AG09319 (cell line): ENCODE measurements around the gene PRADC1.
A peak's percentile ranks its signal among the peaks of the same experiment; 100 is the strongest.
"Not testable (repeated sequence)": the region's sequence is repeated elsewhere in the genome, so short reads cannot be mapped to it uniquely, and the experiment has no call there.

Experiments used
- DNase-seq: peaks from one replicate; pipeline ENCODE4 v3.0.0-alpha.2; 2010; ENCODE audit warnings: low read depth; ENCODE audit errors: extremely low read depth
- CTCF ChIP-seq: IDR thresholded peaks from 2 replicates; pipeline ENCODE4 v1.5.1; 2011; ENCODE audit warnings: low read depth, mild to moderate bottlenecking, inconsistent platforms, low read length, moderate library complexity

PRADC1 gene

GRCh38 chr2:73263540-73264331 lies 30.7 kb upstream of the PRADC1 start:
- DNase-seq: no peak
- TF ChIP-seq CTCF: no peak

- DNase-seq: not testable (repeated sequence)
Observed at GRCh38 chr2:73262691-73263429, 29.8 kb upstream of the PRADC1 start.

- no peak for TF ChIP-seq CTCF
- DNase-seq: no peak
Observed at GRCh38 chr2:73262108-73262651, 29.1 kb upstream of the PRADC1 start.

GRCh38 chr2:73260338-73260984 lies 27.4 kb upstream of the PRADC1 start:
- TF ChIP-seq CTCF: peak; percentile 57
- no peak for DNase-seq

GRCh38 chr2:73259704-73260337 lies 26.8 kb upstream of the PRADC1 start:
- no peak for DNase-seq
- no peak for TF ChIP-seq CTCF

- no peak for TF ChIP-seq CTCF
- DNase-seq: no peak
Observed at GRCh38 chr2:73259276-73259675, 26.2 kb upstream of the PRADC1 start.

GRCh38 chr2:73258913-73259215 lies 25.8 kb upstream of the PRADC1 start:
- no peak for TF ChIP-seq CTCF
- DNase-seq: no peak
